Caco-2 (cell line): Measurements from ENCODE around the gene PKD1. TPM values are rescaled to one million over a fixed set of nuclear protein-coding genes. Genes with fewer than 3 reads are reported as not detected.
"Not testable (repeated sequence)": the region's sequence is repeated elsewhere in the genome, so short reads cannot be mapped to it uniquely, and the experiment has no call there.

Experiments
- BruUV-seq: library from RNA; stranded (reverse); fragments of 400-500 nt; replicated peaks from 2 replicates; lab custom pipeline; 2021; lab: Mats Ljungman, UMichigan
- CTCF ChIA-PET: fragments of 300-600 bp; sonication (Branson Sonifier 250); formaldehyde crosslinking; loops from one replicate; lab custom pipeline; 2022; ENCODE audit warnings: antibody characterized with exemption; lab: Charles Lee
- POLR2A ChIA-PET: fragments of 300-600 bp; sonication (Branson Sonifier 250); formaldehyde crosslinking; loops from one replicate; lab custom pipeline; 2022; ENCODE audit warnings: antibody characterized with exemption; lab: Charles Lee
- DNase-seq, 2 experiments: peaks; one replicate each; pipeline versions ENCODE4 v3.0.0 to v3.0.0-alpha.2; 2020 to 2022
- H3K27me3 ChIP-seq: replicated peaks from 2 replicates; pipeline ENCODE4 v1.6.0; 2011; ENCODE audit warnings: low read length; ENCODE audit not compliant: control insufficient read depth, insufficient read depth
- H3K36me3 ChIP-seq: 2 replicates; pipeline ENCODE4 v1.5.1; 2011; ENCODE audit warnings: low read length; ENCODE audit not compliant: control insufficient read depth, insufficient read depth
- H3K4me1 ChIP-seq: fragments of 250-450 bp; sonication (Bioruptor Pico); 2 replicates; pipeline ENCODE4 v1.5.1; 2020; ENCODE audit warnings: mild to moderate bottlenecking
- H3K4me3 ChIP-seq: 2 replicates; pipeline ENCODE4 v1.5.1; 2011; ENCODE audit warnings: low read depth, mild to moderate bottlenecking, control low read depth, low read length
- H3K9me3 ChIP-seq: fragments of 250-450 bp; sonication (Bioruptor Pico); 2 replicates; pipeline ENCODE4 v1.5.1; 2020; ENCODE audit warnings: mild to moderate bottlenecking, moderate library complexity
- H3K27ac Mint-ChIP-seq: one replicate; pipeline ENCODE4 v1.8.0; 2022; ENCODE audit warnings: mixed read lengths; ENCODE audit not compliant: unreplicated experiment
- H3K27me3 Mint-ChIP-seq: one replicate; pipeline ENCODE4 v1.8.0; 2022; ENCODE audit warnings: mixed read lengths; ENCODE audit not compliant: insufficient read depth, unreplicated experiment
- H3K36me3 Mint-ChIP-seq: one replicate; pipeline ENCODE4 v1.8.0; 2022; ENCODE audit warnings: mild to moderate bottlenecking, mixed read lengths; ENCODE audit not compliant: insufficient read depth, unreplicated experiment
- H3K4me1 Mint-ChIP-seq: one replicate; pipeline ENCODE4 v1.8.0; 2022; ENCODE audit warnings: low read depth, mixed read lengths; ENCODE audit not compliant: unreplicated experiment
- H3K4me3 Mint-ChIP-seq: one replicate; pipeline ENCODE4 v1.8.0; 2022; ENCODE audit warnings: mild to moderate bottlenecking, moderate library complexity, mixed read lengths; ENCODE audit not compliant: unreplicated experiment
- H3K9me3 Mint-ChIP-seq: one replicate; pipeline ENCODE4 v1.8.0; 2022; ENCODE audit warnings: mixed read lengths; ENCODE audit not compliant: unreplicated experiment
- CTCF ChIP-seq, 2 experiments: fragments of 200-600 bp in 1 of 2; IDR thresholded peaks; 1 replicate in 1 of 2; 2 replicates in 1 of 2; pipeline versions ENCODE4 v1.5.1 to v1.8.0; 2011 to 2022; ENCODE audit warnings: antibody characterized with exemption in 1 of 2, control low read depth in 1 of 2, inconsistent platforms in 1 of 2, low read depth in 1 of 2, low read length in 1 of 2, mild to moderate bottlenecking in 1 of 2, moderate library complexity in 1 of 2; ENCODE audit not compliant: insufficient read depth in 1 of 2, severe bottlenecking in 1 of 2, unreplicated experiment in 1 of 2
- intact Hi-C: fragments of 100-400 bp; cut with micrococcal nuclease; formaldehyde crosslinking; loops from one replicate; pipeline ENCODE4 v1.10.0; 2022; ENCODE audit not compliant: unreplicated experiment
- total RNA-seq: library from RNA; stranded (reverse); gene quantifications from 2 replicates; pipeline ENCODE4 v1.2.3, GENCODE V29; 2022

Gene PKD1
- total RNA-seq, 1 experiment from 2014 or later = 70.5 TPM

GRCh38 chr16:2116428-2116827, 19.3 kb downstream of the PKD1 start:
- BruUV-seq, intact Hi-C loops: not testable (repeated sequence)

GRCh38 chr16:2115591-2115973, 20.1 kb downstream of the PKD1 start:
- Histone ChIP-seq H3K27me3 (no peaks in the 10 kb centered on the region), H3K36me3 (no peaks in the 10 kb centered on the region), H3K4me1 (no peaks in the 10 kb centered on the region), H3K9me3 (no peaks in the 10 kb centered on the region), H3K4me3 (no peak overlapping the region)
- DNase-seq = no peak
- no peaks in the 10 kb centered on the region for H3K4me1 Mint-ChIP-seq
- POLR2A ChIA-PET = no interaction called here
- BruUV-seq = no TSS peak
- H3K27me3 Mint-ChIP-seq = no peaks in the 10 kb centered on the region
- no peaks in the 10 kb centered on the region for H3K9me3 Mint-ChIP-seq
- H3K27ac Mint-ChIP-seq = no peak overlapping the region
- H3K4me3 Mint-ChIP-seq = no peak overlapping the region
- CTCF ChIA-PET = no interaction called here
- H3K36me3 Mint-ChIP-seq = peaks cover 6% of the 10 kb centered on the region
- TF ChIP-seq CTCF (IDR thresholded peaks at IDR 0.05; ENCODE audit: insufficient read depth in 1 of 2, low read depth in 1 of 2, low read length in 1 of 2, severe bottlenecking in 1 of 2, unreplicated experiment in 1 of 2) = no peak
- intact Hi-C loops = no loop called here

More at GRCh38 chr16:2116428-2116827, 19.3 kb downstream of the PKD1 start:
- POLR2A ChIA-PET, H3K4me1 ChIP-seq, DNase-seq, H3K27ac Mint-ChIP-seq, H3K4me3 ChIP-seq, H3K4me3 Mint-ChIP-seq, H3K4me1 Mint-ChIP-seq, H3K27me3 ChIP-seq, H3K9me3 ChIP-seq, H3K36me3 ChIP-seq, H3K9me3 Mint-ChIP-seq, H3K27me3 Mint-ChIP-seq, CTCF ChIA-PET: not testable (repeated sequence)
- peaks cover 12% of the 10 kb centered on the region for H3K36me3 Mint-ChIP-seq

- H3K27ac Mint-ChIP-seq, H3K4me3 ChIP-seq, POLR2A ChIA-PET, DNase-seq, H3K36me3 Mint-ChIP-seq, CTCF ChIA-PET, BruUV-seq, H3K9me3 Mint-ChIP-seq, H3K9me3 ChIP-seq, H3K27me3 Mint-ChIP-seq, H3K36me3 ChIP-seq, H3K4me1 ChIP-seq, intact Hi-C loops, H3K4me1 Mint-ChIP-seq, H3K27me3 ChIP-seq, H3K4me3 Mint-ChIP-seq: not testable (repeated sequence)
Measured at GRCh38 chr16:2114885-2115590, 20.7 kb downstream of the PKD1 start.

- H3K36me3 Mint-ChIP-seq, H3K27me3 Mint-ChIP-seq, H3K27ac Mint-ChIP-seq, H3K36me3 ChIP-seq, DNase-seq, H3K9me3 ChIP-seq, H3K27me3 ChIP-seq, BruUV-seq, H3K4me1 Mint-ChIP-seq, H3K4me1 ChIP-seq, POLR2A ChIA-PET, H3K9me3 Mint-ChIP-seq, H3K4me3 ChIP-seq, H3K4me3 Mint-ChIP-seq, intact Hi-C loops, CTCF ChIA-PET: not testable (repeated sequence)
Measured at GRCh38 chr16:2114225-2114624, 21.5 kb downstream of the PKD1 start.

- BruUV-seq, H3K36me3 ChIP-seq, POLR2A ChIA-PET, H3K27ac Mint-ChIP-seq, H3K27me3 ChIP-seq, H3K4me3 ChIP-seq, H3K4me3 Mint-ChIP-seq, H3K9me3 Mint-ChIP-seq, H3K4me1 ChIP-seq, DNase-seq, intact Hi-C loops, CTCF ChIA-PET, H3K27me3 Mint-ChIP-seq, H3K36me3 Mint-ChIP-seq, H3K9me3 ChIP-seq, H3K4me1 Mint-ChIP-seq: not testable (repeated sequence)
Measured at GRCh38 chr16:2112539-2113106, 23.1 kb downstream of the PKD1 start.

- H3K27me3 Mint-ChIP-seq, BruUV-seq, H3K4me1 Mint-ChIP-seq, H3K36me3 Mint-ChIP-seq, H3K36me3 ChIP-seq, POLR2A ChIA-PET, H3K4me1 ChIP-seq, intact Hi-C loops, H3K9me3 Mint-ChIP-seq, H3K9me3 ChIP-seq, DNase-seq, H3K27ac Mint-ChIP-seq, H3K4me3 ChIP-seq, CTCF ChIA-PET, H3K4me3 Mint-ChIP-seq, H3K27me3 ChIP-seq: not testable (repeated sequence)
Measured at GRCh38 chr16:2111412-2112335, 24.0 kb downstream of the PKD1 start.
